ENCODE data around the gene ATP2C2.

DNA sequence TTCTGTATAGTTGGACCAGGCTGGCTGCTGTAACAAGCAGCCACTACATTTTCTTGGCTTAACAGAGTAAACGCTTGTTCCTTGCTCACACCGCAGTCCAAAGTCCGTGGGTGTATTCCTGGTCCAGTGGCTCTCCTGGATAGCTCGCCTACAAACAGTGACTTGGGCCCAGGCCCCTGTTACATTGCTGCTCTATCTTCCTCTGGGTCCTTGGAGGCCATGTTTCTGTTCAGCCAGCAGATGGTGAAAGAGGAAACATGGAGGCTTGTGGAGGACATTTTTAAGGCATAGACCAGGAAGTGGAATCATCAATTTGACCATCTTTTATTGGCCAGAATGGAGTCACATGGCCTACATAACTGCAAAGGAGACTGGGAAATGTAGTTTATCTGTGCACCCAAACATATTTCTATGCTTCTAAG is 55.1 kb downstream of the ATP2C2 start:
- TF ChIP-seq, protein P1, sequence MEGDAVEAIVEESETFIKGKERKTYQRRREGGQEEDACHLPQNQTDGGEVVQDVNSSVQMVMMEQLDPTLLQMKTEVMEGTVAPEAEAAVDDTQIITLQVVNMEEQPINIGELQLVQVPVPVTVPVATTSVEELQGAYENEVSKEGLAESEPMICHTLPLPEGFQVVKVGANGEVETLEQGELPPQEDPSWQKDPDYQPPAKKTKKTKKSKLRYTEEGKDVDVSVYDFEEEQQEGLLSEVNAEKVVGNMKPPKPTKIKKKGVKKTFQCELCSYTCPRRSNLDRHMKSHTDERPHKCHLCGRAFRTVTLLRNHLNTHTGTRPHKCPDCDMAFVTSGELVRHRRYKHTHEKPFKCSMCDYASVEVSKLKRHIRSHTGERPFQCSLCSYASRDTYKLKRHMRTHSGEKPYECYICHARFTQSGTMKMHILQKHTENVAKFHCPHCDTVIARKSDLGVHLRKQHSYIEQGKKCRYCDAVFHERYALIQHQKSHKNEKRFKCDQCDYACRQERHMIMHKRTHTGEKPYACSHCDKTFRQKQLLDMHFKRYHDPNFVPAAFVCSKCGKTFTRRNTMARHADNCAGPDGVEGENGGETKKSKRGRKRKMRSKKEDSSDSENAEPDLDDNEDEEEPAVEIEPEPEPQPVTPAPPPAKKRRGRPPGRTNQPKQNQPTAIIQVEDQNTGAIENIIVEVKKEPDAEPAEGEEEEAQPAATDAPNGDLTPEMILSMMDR (IDR thresholded peaks at IDR 0.05) = no peak
- TF ChIP-seq TEAD1 (CRISPR knock-in tag; IDR thresholded peaks at IDR 0.05) (no peak), ZNF232 (CRISPR knock-in tag; IDR thresholded peaks at IDR 0.05) (no peak)
- TF ChIP-seq, protein P2, sequence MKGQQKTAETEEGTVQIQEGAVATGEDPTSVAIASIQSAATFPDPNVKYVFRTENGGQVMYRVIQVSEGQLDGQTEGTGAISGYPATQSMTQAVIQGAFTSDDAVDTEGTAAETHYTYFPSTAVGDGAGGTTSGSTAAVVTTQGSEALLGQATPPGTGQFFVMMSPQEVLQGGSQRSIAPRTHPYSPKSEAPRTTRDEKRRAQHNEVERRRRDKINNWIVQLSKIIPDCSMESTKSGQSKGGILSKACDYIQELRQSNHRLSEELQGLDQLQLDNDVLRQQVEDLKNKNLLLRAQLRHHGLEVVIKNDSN (CRISPR knock-in tag; IDR thresholded peaks at IDR 0.05) = peak; percentile 91
- TF ChIP-seq, protein P3, sequence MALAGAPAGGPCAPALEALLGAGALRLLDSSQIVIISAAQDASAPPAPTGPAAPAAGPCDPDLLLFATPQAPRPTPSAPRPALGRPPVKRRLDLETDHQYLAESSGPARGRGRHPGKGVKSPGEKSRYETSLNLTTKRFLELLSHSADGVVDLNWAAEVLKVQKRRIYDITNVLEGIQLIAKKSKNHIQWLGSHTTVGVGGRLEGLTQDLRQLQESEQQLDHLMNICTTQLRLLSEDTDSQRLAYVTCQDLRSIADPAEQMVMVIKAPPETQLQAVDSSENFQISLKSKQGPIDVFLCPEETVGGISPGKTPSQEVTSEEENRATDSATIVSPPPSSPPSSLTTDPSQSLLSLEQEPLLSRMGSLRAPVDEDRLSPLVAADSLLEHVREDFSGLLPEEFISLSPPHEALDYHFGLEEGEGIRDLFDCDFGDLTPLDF (CRISPR knock-in tag; IDR thresholded peaks at IDR 0.05) = no peak

Data from WTC11 (cell line).